HG03571 (cell line): ENCODE data around the gene ERP29.
"Not testable (repeated sequence)": the region's sequence is repeated elsewhere in the genome, so short reads cannot be mapped to it uniquely, and the experiment has no call there.

Experiments
- ATAC-seq: cut with Tn5 transposase; IDR thresholded peaks from one replicate; pipeline ENCODE4 v1.9.1; 2021; ENCODE audit not compliant: unreplicated experiment

Gene ERP29

DNA sequence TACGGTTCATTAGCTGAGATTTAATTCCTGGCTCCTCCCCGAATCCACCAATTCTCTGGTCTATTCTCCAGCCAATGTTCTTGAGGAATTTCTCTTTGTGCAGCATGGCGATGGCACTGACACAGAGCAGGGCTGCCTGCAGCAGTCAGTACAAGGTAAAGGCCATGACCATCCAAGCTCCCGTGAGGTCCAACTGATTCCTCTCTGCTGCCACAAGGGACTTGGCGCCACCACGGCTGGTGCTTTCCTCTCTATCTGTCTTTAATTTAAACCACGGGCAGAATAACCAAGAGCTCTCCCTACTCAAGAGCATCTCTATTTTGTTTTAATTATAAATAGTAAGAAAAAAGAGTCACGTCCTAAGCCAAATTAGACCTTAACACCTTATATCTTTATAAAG, 12.4 kb upstream of the ERP29 start:
- ATAC-seq = no peak

DNA sequence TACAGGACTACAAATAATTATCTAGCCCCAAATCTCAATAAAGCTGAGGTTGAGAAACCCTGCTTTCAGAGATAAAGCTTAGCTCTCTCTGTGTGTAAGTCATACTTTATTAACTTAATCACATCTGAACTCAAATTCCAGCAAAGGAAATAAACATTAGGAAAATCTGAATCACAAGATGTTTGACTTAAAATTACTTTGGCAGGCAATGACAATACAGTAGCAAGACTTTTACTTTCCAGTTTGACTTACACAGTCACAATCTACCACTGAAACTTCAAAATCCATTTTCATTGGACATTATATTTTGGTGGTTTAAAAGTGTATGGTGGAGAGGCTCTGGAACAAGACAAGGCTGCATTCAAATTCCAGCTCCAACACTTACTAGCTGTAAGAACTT, 11.7 kb upstream of the ERP29 start:
- ATAC-seq = no peak

GRCh38 chr12:112004041-112004440, 9.2 kb upstream of the ERP29 start:
- ATAC-seq = no peak

GRCh38 chr12:112005419-112006395, 7.5 kb upstream of the ERP29 start:
- ATAC-seq = no peak

DNA sequence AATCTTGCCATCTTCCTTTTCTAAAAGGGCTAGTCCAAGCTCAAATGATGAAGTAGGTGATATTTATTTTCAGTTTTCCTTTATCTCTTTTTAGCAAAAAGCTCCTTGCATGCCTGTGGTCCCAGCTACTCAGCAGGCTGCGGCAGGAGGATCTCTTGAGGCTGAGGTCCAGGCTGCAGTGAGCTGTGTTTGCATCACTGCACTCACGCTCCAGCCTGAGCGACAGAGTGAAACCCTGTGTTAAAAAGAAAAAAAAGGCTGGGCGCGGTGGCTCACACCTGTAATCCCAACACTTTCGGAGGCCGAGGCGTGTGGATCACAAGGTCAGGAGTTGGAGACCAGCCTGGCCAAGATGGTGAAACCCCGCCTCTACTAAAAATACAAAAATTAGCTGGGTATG, 5.3 kb upstream of the ERP29 start:
- no peak for ATAC-seq

GRCh38 chr12:112008918-112009317, 4.3 kb upstream of the ERP29 start:
- no peak for ATAC-seq

DNA sequence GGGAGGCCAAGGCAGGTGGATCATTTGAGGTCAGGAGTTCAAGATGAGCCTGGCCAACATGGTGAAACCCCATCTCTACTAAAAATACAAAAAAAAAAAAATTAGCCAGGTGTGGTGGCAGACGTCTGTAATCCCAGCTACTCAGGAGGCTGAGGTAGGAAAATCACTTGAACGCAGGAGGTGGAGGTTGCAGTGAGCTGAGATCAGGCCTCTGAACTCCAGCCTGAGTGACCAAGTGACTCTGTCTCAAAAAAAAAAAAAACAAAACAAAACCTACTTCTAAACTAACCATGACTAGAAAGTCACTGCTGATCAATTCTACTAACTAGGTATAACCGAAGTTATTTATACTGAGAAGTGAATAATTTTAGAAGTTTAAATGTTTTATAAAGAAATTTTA, 3.6 kb upstream of the ERP29 start:
- ATAC-seq = not testable (repeated sequence)

GRCh38 chr12:112010415-112011344, 2.5 kb upstream of the ERP29 start:
- ATAC-seq = no peak

- no peak for ATAC-seq
These were observed 1.5 kb upstream of the ERP29 start for GRCh38 chr12:112011685-112012084.

DNA sequence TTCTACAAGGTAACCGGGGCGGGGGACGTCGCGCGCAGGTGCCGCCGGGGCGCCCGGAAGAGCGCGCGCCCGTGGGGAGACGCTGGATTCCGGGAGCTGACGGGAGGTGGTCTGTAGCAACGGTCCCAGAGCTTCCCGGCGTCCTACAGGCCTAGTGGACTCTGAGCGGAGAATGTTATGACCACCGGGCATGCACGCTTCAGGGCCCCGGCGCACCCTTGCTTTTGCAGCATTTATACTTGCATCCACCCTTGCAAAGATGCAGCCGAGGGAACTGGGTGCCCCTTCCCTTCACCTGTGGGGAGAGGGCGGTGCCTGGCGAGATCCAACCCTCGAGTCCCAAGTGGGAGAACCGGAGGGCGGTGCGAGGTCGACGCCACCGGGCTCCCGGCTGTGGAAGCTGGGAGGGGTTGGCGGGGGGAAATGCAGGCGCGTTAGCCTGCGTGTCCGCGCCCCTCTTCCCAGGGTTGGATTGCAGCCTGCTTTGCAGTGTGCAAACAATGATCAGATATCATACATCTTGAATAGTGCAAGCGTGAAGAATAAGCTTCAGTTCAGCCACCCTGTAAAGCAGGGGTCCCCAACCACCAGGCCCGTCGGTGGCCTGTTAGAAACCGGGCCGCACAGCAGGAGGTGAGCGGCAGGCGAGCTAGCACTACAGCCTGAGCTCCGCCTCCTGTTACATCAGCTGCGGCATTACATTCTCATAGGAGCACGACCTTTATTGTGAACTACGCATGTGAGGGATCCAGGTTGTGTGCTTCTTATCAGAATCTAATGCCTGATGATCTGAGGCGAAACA, 576 bp downstream of the ERP29 start:
- ATAC-seq = peak; percentile 5

DNA sequence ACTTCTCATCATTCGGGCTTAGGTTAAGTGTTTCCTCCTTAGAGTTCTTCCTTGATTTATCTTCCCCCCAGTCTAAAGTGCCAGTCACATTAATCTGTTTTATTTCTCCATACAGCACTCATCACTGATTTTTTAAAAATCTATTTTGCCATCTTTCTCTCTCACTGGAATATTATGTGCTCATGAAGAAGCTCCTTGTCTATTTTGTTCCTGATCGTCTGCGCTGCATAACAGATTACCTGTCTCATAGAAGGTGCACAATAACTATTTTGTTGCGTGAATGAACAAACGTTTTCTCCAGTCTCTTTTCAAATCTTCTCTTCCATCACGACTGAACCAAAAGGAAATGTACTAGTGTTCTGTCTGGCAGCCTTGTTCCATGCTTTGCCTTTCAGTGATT, 2.7 kb downstream of the ERP29 start:
- no peak for ATAC-seq

DNA sequence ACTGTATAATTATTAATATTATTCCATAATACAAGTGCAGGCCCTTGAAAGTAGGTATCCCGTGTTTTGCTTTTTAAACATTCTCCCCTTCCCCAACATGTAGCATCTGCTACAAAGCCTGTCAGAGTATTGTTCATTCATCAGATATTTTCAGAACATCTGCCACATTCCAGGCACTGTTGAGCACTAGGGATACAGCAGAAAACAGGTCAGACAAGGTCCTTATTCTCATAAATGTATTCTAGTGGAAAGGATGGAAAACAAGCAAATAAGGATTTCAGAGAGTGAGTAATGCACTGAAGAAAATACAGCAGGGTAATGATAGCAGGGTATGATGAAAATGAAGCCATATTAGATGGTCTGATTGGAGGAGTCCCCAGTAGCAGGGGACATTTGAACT, 3.8 kb downstream of the ERP29 start:
- no peak for ATAC-seq

DNA sequence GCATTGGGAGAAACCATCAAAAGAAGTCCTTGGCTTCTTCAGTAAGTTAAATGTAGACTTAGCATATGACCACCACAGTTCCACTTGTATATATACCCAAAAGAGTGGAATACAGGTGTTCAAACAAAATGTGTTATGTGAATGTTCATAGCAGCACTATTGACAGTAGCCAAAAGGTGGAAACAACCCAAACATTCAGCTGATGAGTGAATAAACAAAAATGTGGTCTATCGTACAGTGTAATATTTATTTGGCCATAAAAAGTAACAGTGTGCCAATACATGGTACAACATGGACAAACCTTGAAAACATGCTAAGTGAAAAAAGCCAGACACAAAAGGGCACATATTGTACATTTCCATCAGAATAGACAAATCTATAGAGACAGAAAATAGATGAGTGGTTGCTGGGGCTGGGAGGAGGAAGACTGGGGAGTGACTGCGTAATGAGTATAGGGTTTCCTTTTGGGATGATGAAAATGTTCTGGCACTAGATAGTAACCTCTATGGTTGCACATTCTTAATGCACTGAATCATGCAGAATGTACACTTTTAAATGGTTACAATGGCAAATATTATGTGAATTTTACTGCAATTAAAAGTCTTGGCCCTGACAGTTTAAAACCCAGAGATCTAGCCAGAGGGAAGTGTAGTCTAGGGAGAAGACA, 5.5 kb downstream of the ERP29 start:
- ATAC-seq = no peak

GRCh38 chr12:112020947-112021457, 7.8 kb downstream of the ERP29 start:
- no peak for ATAC-seq

DNA sequence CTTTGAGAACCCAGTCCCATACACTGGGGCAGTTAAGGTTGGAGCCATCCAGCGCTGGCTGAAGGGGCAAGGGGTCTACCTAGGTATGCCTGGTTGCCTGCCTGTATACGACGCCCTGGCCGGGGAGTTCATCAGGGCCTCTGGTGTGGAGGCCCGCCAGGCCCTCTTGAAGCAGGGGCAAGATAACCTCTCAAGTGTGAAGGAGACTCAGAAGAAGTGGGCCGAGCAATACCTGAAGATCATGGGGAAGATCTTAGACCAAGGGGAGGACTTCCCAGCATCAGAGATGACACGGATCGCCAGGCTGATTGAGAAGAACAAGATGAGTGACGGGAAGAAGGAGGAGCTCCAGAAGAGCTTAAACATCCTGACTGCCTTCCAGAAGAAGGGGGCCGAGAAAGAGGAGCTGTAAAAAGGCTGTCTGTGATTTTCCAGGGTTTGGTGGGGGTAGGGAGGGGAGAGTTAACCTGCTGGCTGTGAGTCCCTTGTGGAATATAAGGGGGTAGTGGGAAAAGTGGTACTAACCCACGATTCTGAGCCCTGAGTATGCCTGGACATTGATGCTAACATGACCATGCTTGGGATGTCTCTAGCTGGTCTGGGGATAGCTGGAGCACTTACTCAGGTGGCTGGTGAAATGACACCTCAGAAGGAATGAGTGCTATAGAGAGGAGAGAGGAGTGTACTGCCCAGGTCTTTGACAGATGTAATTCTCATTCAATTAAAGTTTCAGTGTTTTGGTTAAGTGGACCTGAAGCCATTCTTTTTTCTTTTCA, 9.2 kb downstream of the ERP29 start:
- ATAC-seq = no peak

DNA sequence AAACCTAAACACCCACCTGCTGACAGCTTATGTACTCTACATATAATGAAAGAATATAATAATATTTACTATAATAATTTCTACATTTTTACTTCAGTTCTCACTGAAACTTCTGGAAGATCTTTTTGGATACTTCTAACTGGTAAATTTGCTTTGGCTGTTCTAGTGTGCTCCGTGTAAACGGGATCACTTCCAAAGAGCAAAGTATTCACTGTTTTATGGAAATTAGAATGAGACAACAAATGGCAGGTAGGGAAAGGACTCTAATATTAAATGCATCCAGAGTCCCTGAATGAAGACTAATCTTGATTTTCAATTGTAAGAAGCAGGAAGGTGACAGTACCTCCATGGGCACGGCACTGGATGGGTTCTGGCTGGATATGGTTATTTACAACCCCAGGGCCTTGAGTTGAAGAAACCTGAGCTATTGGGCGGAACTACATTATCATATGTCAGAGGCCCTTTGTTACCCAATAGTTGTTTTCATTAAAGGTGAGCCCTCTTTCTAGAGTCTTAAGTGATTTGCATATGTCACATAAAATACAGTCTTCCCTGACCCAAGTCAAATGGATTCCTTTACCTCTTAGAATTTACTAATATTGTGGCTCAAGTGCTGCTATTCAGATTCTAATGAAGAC, 10.7 kb downstream of the ERP29 start:
- no peak for ATAC-seq

- ATAC-seq = no peak
These were observed 12.7 kb downstream of the ERP29 start for GRCh38 chr12:112025808-112026375.

DNA sequence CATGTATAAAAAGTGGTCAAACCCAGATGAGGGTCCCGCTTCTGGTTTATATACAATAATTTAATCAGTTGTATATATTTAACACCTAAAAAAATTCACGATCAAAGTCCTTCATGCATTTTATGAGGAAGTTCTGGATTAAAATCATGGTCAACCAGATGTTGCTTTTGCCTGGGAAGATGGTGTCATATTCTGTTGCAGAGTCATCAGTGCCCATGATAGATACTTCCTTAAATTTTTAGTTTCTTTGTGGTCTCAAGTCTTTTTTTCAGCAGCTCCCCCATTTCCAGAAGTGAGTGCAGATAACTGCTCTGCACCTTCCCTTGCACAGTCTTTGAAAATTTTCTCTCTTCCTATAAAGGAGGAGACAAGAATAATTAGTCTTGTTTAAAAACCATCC, 16.1 kb downstream of the ERP29 start:
- ATAC-seq = no peak

DNA sequence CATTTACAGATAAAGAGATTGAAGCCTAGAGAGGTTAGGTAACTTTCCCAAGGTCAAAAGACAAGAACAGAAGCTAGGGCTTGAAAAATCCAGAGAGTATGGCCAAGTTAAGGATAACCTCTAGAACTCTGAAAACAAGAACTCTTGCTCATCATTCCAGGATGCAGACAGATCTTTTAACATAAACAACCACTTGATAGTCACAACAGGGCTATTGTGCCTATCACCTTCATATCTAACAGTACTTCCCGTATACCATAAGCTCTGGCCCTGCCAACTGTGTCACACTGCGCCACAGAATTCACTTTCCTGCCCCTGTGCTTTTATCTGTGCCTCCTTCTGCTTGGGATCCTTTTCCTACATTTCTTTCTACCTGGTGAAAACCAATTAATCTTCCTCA, 18.2 kb downstream of the ERP29 start:
- no peak for ATAC-seq
